OCI-M1 (cell line): ENCODE data around the gene TBC1D17.

Source experiments
- DNase-seq: peaks from one replicate; lab custom pipeline; 2025; lab: John Stamatoyannopoulos, UW

The TBC1D17 gene

DNA sequence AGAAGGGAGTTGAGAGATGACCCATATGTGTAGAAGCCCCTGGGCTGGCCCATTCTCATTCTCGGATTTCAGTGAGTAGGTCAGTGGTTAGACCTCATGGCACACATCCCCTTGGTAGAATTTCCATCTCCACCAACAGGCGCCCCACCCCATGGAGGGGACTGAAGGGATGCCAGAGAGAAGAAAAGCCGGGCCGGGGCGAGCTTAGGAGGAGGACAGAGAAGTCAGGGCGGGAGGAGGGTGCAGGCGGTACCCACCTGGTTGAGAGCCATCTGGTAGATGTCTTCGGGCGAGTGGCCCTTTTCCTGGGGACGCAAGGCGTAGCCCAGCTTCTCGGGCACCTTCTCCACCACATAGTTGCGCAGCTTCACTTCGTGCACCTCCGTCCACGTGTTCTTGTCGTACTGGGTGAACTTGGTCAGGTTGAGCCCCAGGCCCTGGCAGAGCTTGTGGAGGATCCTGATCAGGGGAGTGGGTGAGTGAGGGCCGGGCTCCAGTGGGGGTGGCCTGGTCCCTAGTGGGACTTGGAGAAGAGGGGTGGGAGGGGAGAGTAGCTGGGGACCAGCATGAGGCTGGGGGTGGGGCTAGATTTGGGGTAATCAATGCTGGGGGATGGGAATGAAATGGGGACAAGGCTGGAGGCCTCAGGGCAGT lies 16.6 kb downstream of the TBC1D17 start:
- no peak for DNase-seq

GRCh38 chr19:49894879-49895565 lies 17.5 kb downstream of the TBC1D17 start:
- DNase-seq: no peak

DNA sequence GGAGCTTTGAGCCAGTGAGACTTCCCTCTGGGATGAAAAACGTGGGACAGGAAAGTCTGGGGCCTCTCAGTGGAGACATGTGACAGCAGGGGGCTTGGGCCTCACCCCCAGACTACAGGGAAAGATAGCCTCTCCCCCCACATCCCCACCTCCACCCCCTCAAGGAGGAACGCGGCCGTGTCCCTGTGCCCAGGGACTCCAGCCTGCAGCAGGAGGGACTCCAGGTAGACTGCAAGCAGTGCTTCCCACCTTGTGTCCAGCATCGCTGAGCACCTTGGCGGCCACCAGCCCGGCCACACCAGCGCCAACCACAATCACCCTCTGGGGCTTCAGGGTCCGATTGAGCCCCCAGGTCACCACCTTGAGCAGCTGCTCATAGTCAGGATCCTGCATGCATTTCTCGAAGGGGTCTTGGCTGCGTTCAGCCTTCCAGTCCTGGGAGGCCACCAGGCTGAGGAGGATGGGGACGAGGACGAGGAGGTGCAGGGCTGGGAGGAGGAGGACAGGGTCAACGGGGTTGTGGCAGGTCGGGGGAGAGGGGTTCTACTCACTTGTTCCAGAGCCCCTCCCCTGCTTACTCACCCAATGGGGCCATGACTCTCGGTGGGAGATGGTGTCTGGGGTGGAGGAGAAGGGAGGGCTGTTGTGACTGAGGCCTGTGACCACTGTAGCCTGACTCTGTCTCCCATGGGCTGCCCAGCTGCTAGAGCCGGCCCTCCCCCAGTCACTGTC lies 18.2 kb downstream of the TBC1D17 start:
- no peak for DNase-seq

- peak; percentile 63 for DNase-seq
These were observed 19.5 kb downstream of the TBC1D17 start, which contains the start of gene IL4I1 for GRCh38 chr19:49896863-49897621. TSS of gene IL4I1 (minus strand) at chr19:49896887. CDS start at chr19:49896160, 727 bp downstream.

DNA sequence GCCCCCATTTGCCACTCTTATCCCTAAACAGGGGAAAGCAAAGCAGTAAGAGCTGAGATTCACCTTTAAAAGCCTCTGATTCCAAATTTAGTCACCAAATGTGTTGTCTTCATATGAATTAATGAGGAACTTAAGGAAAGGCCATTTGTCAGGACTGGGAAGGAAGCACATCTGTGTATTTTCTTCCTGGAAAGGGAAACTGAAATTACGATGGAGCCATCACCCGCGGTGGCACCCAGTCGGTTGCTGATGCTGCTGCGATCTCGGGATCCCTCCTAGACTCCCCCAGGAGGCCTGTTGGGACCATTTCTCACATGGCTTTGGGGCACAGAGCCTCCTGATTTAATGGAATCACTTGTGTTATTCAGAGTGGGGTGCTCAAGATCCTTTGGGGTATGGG lies 26.6 kb downstream of the TBC1D17 start:
- DNase-seq: no peak

GRCh38 chr19:49906879-49907564 lies 29.5 kb downstream of the TBC1D17 start:
- DNase-seq: no peak

- DNase-seq: no peak
These were observed 30.4 kb downstream of the TBC1D17 start for GRCh38 chr19:49907745-49908446.

GRCh38 chr19:49908480-49909420 lies 31.2 kb downstream of the TBC1D17 start:
- DNase-seq: no peak

- no peak for DNase-seq
These were observed 32.7 kb downstream of the TBC1D17 start for GRCh38 chr19:49910179-49910578.

DNA sequence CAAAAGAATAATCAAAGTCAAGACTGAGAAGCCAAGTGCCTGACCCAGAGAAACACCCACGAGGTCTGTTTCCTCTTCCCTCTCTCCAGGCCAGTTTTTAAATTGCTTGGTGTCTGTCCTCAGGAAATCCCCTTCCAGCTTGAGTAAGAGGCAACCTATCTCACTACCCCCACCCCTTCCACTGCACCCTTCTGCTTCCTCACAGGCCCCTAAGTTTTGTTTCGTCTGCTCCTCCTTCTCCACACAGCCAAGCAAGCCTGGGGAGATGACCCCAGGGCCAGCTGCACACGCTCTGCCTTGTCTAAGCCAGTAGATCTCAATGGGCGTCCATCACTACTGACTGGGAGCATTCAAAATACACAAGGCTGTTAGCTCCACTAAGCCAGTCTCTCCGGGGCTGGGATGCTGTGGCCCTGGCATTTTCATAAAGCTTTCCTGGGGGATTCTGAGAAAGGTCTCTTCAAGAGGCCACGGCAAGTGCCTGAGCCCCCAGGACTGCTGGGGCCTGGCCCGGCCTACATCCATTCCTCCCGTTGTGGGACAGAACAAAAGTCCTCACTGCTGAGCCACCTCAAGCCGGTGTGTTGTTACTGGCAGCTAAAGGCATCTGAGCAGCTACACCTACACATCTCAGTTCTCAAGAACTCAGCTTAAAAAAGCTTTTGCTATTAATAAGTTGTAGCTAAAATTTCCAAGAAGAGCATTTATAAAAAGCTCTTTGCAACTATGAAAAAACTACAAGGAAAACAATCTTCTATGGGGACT lies 34.1 kb downstream of the TBC1D17 start:
- no peak for DNase-seq

DNA sequence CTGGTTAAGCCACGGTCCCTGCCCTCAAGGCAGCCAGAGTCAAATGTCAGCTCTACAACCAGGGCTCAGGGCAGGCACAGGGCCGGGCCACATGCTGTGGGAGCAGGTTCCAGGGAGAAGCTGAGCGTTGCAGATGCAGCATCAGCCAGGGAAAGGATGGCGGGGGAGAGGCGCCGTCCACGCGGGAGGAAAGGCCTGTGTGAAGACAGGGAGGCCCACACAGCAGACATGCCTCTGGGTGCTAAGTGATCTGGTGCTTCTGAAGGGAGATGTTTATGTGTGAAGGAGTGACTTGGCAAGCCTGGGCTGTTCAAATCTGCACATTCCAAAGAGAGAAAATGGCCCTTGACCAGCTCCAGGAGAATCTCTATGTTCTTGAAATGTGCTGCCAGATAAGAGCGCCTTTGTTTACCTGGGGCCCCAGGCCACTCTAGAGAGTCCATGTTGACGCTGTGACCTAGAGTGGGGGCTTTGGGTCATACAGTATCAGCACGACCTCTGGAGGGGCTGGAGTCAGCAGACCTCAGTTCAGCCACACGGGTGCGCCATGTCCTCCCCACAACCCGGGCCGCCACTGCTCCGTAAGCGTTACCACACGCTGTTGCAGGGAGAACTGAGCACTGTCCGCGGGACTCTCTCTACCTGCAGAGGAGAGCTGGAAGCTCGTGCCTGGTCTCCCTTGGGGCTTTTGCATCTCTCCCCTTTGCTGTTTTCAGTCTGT lies 35.6 kb downstream of the TBC1D17 start:
- no peak for DNase-seq

- no peak for DNase-seq
These were observed 36.2 kb downstream of the TBC1D17 start for GRCh38 chr19:49913720-49914119.

DNA sequence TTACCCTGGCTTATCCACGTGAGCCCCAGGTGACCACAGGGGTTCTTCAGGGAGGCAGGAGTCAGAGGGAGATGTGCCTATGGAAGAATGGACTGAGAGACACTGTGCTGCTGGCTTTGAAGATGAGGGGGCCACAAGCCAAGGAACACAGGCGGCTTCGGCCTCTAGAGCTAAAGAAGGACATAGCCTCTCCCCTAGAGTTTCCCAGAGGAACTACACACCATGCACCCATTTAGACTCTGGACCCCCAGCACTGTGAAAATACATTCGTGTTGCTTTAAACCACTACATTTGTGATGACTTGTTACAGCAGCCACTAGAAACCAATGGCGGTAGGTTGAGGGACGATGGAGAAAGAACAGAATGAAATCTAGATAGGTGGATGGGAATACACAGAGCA lies 37.8 kb downstream of the TBC1D17 start:
- no peak for DNase-seq

GRCh38 chr19:49916839-49917733 lies 39.6 kb downstream of the TBC1D17 start:
- DNase-seq: no peak

DNA sequence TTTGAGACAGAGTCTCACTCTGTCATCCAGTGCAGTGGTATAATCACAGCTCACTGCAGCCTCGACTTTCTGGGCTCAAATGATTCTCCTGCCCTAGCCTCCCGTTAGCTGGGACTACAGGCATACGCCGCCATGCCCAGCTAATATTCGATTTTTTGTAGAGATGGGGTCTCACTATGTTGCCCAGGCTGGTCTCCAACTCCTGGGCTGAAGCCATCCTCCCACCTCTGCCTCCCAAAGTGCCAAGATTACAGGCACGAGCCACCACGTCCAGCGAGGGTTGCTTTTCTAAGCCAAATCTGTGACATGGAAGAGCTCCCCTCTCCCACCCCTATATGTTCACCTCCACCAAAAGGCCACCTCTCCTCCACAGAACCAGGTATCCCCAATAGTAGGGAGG lies 40.6 kb downstream of the TBC1D17 start:
- DNase-seq: no peak

DNA sequence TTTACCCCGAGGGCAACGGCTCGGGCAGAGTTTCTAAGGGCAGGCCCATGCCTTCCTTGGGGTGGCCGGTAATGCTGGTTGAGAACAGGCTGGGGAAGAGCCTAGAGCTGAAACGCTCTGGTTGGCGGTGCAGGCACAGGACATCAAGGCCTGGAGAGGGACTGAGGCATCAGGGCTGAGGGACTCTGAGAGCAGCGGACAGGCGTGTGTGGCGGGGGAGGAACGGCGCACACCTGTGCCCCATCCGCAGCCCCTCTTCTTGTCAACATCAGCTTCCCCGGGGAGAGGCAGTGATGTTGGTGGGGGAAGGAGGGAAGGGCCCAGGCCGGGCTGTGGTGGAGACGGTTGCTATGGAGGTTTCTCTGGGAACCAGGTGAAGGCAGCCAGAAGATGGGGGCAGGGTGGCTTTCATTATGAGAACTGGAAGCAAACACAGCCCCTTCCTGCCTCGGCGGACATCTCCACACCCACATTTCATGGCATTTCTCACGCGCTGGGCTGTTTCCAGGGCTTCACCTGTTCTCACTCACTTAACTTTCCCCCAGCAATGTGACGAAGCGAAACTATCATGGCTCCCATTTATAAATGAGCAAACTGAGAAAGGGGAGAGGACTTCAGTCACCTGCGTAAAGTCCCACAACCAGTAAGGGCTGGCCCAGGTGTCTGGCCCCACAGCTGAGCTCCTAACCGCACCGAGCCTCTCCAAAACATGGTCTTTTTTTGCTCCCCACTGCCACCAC lies 43.3 kb downstream of the TBC1D17 start:
- no peak for DNase-seq
